ENCODE measurements around the gene SCRT2.
"Not testable (repeated sequence)": the region's sequence is repeated elsewhere in the genome, so short reads cannot be mapped to it uniquely, and the experiment has no call there.

Gene SCRT2

DNA sequence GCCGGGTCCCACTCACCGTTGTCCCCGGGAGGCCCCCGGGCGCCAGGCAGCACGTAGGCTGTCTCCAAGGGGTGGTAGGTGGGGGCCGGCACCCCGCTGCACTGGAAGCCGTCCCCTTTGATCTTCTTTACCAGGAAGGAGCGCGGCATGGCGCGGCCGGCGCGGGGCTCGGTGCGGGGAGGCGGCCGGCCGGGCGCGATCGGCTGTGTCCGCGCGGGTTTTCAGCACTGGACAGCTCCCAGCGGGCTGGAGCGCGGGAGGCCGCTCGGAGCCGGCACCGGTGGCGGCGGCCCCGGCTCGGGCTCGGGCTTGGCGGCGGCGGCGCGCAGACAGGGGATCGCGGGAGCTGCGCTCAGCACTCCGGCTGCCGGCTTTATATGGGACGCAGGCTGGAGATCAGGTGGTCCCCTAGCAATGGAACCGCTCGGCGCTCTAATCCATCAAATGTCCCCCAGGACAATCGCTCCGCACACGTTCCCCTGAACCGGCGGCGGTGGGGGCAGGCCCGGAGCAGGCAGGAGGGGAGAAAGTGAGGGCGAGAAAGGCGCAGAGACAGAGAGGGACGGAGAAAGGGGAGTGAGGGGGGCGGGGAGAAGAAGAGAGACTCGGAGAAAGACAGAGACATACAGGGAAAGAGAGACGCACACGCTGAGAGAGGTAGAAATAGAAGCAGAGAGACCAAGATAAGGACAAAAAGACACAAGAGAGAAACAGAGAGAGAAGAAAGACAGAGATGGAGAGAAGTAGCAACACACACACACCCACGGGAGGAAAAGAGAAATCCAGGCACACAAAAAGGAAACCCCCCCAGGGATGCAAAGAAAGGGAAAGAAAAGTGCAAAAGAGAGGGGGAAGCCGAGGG lies at the start of gene SCRT2:
TSS of gene SCRT2 (minus strand) at position 350 of the 862 bp plus-strand sequence. CDS start at position 149, 201 bp downstream.
- peak; percentile 44 for DNase-seq

DNA sequence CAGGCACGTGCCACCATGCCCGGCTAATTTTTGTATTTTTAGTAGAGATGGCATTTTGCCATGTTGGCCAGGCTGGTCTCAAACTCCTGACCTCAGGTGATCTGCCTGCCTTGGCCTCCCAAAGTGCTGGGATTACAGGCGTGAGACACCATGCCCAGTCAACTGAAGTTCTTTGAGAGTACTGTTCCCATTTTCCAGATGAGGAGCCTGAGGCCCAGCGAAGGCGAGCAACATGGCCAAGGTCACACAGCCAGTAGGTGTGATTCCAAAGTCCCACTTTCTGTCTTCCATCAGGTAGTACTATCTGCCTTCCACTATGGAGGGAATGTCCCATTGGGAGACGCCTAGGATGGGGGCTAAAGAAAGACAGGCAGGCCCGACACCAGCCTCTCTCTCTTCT lies 49.2 kb upstream of the SCRT2 start:
- not testable (repeated sequence) for DNase-seq

DNA sequence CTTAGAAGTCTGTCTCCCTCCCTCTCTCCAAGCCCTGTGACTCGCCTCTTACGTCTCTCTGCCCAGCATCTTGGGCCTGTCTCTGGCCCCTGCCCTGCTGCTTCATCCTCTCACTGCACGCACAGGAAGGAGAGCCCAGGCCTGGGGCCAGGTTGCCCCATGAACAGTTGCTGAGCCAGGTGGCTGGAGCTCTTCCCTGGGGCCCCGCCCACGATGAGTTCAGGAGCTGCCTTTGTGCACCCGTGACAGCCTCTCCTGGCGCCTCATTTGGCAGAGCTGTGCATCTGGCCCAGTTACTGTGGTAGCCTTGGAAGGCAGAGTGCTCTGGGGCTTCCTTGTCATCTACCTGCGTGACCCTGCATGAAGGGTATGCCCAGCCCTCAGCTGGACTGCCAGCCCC lies 48.2 kb upstream of the SCRT2 start:
- no peak for DNase-seq

DNA sequence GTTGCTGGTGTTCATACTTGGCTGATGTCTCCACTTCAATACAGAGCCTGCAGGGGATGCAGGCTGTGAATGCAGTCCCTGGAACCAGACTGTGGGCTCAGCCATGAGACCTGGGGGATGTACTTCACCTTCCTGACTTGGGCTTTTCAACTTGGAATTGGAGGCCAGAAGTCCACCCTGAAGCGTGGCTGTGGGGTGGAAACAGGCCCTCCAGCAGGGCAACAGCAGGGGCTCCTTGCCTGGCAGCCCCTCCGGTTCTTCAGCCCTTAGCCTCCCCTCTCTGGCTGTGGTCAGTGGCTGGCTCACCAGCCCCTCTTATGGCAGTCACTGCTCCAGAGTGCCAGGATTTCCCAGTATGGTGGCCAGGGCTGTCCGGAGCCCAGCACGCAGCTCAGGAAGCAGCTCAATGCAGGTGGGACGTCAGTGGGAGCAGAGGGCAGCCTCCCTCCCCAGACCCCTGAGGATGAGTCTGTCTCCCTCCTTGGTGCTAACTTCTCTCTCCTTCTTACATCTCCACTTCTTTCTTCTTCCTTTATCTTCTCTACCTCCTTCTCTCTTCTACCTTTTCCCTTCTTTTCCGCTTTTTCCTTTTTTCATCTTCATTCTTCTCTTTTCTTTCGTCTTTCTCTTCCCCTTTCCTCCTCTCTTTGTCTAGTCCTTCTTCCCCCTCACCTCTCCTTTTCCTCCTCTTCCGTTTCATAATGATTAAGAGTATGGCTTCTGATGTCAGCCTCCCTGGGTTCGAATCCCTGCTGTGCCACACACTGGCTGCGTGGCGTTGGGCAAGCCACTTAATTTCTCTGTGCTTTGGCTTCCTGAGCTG lies 47.4 kb upstream of the SCRT2 start:
- no peak for DNase-seq

DNA sequence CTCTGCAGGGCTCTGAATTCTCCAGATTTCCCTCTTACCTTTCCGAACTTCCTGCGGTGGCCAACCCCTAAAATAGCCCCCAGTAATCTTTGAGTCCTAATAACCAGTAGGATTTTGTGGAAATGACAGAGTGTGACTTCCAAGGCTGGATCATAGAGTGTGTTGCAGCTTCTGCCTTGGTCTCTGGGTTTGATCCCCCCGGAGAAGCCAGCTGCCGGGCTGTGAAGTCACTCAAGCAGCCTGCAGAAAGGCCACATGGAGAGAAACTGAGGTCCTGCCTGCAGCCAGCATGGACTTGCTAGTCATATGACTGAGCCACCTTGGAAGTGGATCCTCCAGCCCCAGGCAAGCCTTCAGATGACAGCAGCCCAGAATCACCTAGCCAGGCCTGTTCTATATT lies 46.3 kb upstream of the SCRT2 start:
- no peak for DNase-seq

DNA sequence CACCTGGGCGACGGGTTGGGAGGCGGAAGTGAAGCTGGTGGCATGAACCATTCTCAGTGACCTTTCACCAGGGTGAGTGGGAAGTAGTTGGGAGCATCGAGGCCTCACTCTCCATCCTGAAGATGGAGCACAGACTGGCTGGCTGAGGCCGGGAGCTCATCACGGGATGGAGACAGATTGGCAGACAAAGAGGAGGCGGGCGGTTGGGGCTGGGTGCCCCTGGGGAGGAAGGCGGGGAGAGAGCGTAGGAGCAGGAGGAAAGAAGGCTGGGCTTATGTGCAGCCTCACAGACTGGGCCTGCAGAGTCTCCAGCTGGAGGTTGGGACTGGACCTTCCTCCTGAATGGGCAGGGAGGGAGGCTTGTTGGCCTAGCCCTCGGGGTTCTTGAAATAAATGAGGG lies 44.2 kb upstream of the SCRT2 start:
- DNase-seq = no peak

DNA sequence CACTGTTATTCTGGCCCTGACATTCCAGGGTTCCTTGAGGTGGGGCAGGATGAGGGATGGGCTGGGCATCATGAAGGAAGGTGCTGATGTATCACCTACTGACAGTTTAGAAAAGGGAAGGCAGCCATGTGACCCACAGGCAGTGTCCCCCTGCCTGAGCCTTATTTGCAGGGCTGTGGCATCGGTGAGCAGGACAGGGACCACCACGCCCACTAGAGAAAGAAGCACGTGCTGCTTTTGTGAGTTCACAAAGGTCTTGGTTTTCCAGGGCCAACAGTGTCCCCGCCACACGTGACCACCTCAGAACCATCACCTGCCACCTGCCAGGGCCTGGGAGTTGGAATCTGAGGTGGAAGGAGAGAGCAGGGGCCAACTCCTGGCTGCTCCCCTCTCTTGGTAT lies 43.5 kb upstream of the SCRT2 start:
- no peak for DNase-seq

DNA sequence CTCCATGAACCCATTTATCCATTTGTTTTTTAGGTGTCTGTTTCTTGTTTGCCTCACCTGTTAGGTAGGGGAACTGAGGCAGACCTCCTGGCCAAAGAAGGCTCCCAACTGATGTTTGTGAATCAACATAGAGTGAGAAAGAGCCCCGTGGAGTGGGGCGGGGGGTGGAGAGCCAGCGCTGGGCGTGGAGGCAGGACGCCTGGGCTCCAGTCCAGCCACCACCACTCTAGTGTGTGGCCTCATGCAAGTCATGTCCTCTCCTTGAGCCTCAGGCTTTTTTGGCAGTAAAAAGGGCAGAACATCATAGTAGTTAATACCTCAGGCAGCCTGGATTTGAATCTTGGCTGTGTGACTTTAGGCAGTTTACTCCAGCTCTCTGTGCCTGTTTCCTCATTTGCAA lies 42.2 kb upstream of the SCRT2 start:
- DNase-seq = no peak

DNA sequence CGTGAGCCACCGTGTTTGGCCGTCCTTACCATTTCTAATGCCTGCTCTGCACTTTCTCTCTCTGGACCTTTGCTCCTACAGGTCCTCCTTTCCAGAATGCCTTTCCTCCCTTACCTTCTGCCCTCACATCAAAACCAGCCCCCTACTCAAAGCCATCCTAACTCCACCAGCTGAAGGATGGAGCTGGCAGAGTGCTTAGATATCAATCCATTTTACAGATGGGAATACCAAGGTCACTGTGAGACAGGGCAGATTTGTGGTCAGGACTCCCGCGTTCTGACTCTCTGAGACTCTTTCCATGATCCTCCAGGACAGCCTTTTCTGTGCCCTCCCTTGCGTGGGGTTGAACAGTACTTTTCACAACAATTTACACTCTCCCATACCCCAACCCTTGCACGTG lies 41.7 kb upstream of the SCRT2 start:
- DNase-seq = no peak

DNA sequence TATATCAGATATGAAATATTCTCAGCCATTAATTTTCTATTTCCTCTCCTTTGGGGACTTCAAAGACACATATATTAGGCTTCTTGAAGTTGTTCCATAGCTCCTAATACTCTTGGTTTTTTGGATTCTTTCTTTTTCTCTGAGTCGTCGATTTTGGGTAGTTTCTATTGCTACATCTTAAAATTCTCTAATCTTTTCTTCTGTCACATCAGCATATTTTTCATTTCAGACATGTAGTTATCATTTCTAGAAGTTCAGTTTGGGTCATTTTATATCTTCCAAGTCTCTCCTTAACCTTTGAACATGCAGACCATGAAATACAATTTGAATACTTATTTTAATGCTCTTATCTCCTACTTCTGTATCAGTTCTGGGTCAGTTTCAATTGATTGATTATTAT lies 38.9 kb upstream of the SCRT2 start:
- DNase-seq = no peak

DNA sequence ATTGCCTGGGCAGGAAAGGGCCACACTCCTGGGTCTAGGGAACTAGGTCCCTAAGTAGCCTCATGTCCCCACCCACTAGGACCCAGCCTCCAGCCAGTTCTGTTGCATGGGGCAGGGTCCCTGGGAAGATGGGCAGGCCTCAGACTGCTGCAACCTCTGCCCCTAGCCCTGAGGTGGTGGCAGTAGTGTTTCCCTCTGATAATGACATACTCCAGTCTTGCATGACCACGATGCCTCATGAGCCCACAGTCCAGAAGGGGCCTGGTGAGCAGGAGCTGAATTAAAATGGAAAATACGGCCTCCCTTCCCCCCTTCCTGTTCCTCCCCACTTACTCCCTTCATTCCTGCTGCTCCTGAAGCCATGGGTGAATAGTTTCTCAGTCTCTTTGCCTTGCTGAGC lies 36.0 kb upstream of the SCRT2 start:
- no peak for DNase-seq

DNA sequence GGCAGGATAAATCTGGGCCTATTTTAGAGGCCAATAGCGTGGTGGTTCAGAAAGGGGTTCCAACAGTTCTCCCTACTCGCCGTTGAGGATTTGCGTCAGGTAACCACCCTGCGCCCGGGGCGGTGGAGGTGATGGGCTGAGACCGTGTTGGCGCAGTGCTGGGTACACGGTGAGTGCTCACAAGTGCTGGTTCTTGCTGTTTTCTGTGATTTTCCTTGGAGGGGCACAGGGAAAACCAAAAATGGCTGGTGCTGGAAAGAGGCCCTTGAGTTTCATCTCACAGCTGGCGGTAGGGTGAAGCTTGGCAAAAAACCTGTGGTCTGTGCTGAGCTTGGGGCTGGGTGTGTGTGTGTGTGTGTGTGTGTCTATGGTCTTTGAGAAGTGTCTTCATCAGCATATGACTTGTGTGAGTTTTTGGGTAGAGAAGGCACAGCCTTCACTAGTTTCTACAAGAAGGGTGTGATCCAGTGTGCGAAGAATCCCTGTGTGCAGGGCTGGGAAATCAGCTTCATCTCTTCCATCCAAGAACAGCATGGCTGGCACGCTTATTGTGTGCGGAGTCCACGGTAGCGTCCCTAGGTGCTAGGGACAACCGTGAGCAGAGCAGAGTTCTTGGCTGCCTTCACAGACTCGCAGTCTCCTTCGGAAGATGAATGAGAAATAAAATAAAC lies 35.3 kb upstream of the SCRT2 start:
- DNase-seq = no peak

DNA sequence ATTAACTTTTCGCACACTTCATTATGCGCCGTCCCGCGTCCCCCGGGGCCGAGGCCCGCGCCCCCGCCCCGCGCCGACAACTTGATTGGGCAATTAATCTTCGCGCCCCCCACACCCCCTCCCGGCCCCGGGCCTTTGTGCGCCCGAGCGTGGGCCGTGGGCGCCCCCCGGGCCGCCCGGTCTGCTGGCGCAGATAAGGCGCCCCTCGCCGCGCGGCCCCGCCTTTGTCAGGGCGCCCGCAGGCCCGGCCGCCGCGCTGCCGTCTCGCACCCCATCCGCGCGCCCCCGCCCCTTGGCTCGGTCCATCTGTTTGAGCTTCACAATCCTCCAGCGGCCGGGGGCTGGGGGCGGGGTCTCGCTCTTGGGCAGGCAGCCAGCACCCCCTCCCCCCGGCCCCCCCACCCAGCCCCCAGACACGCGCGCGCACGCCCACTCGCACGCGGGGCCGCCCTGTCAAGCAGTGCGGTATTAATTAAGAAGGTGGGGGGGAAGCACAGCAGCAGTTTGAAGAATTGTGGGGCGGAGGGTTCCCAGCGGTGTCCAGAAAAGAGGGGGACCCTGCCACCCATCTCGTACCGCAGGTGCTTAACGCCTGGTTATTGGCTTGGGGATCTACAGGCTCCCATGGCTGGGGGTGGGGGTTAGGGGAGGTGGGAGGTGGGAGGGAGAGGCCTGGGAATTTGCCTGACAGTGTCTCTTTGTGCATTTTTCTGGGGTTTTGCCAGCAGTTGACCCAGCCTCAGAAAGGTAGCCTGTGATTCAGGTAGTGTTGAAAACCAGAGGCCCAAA lies 34.6 kb upstream of the SCRT2 start:
- no peak for DNase-seq

DNA sequence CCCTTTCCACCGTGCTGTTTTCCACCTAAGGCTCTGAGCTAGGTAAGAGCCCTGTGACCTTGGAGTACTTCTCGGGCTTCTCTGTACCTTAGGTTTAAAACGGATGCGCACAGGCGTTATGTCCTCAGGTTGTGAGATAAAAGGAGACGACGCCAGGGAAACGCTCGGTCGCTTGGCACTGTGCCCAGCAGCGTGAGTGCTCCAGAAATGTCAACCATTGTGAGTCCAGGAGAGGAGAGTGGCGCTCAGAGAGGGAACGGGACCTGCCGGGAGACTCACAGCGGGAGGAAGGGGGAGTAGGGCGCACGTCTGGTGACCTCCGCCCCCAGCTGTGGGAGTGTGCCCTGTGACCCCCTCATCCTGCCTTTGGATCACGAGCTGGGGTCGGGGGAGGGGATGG lies 33.8 kb upstream of the SCRT2 start:
- DNase-seq = no peak

DNA sequence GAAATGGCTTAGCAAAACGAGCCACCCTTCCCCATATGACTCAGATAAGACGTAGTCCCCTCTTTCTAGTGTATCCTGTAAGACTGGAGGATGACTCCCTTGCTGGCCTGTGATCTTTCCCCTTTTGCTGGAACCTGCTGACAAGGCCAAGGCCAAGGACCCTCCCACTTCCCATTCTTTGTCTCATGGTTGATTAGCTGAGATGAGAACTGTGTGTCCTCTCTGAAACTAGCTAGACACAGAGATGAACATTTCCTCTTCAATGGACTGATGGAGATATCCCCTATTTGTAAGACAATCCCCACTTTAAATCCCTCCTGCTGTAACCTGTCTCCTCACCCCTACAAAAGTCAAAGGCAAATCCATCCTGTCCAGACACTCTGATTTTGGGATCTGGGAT lies 33.4 kb upstream of the SCRT2 start:
- DNase-seq = no peak

DNA sequence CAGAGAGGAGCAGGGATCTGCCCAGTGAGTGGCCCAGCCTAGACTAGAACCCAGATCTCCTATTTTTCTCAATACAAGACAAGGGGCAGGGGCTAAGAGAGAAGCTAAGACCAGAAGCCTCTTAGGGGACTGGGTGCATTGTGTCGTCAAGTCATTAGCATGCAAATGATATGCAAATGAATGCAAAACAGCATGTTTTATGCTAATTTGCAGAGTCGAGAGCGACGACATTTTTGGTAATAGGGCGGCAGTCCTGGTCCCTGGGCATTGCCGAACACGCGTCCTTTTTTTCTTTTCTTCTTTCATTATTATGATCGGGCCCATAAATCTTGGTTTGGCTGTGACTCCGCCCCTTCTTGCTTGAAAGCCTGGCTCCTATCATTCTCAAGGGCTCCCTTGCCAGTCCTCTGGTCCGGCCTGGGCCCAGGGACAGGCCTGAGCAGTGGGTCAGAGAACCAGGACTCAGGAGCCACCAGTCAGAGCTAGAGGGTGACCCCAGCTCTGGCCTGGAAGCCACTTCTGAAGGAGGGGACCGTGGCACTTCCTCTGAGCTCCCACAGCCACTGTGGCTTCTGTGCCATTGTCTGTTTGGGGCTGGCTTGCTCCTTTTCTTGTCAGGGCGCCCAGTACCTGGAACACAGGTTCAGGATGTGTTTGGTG lies 32.0 kb upstream of the SCRT2 start:
- no peak for DNase-seq

DNA sequence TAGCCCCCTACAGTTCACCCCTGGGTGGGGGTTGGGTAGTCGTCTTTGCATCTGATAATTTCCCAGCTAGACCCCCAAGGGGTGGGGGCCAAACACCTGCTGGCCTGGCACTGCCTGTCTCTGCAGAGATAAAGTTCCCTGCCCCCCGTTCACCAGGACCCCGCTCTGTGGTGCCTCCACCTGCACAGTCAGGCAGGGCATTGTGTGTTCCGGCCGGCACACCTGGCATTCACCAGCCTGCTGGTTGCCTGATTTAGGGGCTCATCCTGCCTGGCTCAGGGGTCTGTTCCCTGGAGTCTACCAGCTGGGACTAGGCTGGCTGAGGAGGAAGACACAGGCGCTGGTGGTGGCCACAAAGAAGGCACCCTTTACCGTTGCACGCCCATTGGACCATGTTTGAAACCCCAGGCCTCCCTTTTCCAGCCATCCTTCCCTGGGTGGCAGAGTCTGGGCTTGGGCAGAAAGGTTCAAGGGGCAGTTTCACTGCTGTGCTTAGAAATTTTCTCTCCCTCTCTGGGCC lies 30.8 kb upstream of the SCRT2 start:
- no peak for DNase-seq

DNA sequence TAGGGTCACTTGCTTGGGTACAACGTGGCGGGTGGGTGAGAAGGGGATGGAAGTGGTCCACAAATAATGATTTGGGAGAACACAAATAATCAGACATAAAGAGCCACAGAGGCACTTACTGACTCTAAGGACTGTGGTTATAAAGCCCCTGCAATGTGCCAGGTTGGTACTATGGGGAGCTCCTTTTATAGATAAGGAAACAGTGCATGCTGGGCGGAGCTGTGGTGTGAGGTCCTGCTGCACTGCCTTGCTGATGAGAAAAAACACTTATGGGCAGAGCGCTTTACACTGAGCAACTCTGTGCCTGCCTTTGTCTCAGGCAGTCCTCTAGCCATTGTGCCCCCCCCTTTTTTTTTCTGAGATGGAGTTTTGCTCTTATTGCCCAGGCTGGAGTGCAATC lies 29.1 kb upstream of the SCRT2 start:
- DNase-seq = no peak

DNA sequence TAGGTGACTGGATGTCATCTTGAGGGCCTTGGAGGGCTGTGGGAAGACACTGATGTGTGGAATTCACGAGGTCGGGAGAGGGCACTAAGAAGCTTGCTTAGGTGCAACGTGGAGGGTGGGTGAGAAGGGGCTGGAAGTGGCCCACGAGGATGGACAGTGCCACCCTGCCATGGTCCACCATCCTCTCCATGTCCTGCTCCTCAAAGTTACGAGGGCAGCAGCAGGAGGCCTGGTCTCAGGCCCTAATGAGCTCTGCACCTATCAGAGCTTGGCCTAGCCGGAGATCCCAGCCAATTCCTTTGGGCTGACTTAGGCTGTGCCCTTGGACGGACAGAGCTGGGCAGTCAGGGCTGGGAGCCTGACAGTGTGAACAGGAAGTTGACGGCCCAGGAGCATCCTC lies 27.8 kb upstream of the SCRT2 start:
- no peak for DNase-seq

DNA sequence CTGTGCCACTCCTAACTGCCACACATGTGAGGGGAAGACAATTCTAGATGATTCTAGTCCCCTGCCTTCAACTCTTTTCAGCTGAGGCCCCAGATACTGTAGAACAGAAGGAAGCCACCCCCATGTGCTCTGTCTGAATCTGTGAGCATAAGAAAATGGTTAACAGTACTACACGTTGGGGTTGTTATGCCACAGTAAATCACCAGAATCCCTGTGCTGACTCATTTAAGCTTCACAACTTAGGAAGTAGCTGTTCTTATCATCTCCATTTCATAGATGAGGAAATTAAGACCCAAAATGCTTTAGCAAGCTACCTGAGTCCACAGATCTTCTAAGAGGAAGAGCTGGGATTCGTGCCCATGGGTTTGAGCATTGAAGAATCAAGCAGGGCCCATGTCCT lies 27.4 kb upstream of the SCRT2 start:
- no peak for DNase-seq

DNA sequence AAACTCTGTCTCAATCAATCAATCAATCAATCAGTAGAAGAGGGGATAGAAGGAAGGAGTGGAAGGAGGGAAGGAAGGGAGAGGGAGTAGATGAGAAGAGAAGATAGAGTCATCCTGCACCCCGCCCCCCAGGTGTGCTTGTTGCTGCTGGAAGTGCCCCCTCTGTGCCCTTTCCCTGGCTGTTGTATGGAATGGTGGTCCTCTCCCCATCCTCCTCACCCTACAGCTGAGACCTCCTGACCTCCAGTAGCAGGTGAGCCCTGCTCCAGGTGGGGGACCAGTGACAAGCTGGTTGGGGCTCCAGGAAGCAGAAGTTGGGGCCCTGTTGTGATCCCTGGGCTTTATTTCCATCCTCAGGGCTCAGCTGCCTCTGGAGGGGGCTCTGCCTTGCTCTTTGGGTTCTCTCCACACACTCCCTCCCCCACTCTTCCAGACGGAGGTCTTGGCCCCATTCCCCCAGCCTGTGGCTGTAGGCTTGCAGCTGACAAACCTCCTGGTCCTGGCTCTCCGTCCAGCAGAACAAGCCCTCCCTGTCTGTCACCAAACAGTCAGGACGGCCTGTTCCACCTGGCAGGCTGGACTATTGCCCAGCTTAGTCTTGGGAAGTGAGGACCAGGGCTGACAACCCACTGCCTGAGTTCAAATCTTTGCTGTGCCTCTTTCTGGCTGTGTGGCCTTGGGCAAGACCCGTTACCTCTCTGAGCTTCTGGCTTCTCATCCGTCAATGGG lies 26.0 kb upstream of the SCRT2 start:
- no peak for DNase-seq
